ENCODE measurements around the gene SLC26A2.
A peak's percentile ranks its signal among the peaks of the same experiment; 100 is the strongest.

The SLC26A2 gene

DNA sequence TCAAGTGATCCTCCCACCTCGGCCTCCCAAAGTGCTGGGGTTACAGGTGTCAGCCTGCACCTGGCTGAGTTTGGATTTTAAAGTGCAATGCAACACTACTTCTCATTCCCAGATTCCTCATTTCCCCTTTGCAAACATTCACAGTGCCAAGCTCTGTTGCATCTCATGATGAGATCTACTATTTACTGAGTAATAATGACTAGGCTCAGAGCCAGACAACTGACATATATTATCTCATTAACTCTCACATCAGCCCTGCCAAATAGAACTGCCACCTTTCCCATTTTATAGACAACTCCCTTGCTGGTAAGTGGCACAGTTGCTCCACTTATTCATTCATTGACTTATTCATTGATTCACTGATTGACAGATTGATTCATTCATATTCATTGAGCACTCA is 22.9 kb upstream of the SLC26A2 start:
- TF ChIP-seq, protein P1, sequence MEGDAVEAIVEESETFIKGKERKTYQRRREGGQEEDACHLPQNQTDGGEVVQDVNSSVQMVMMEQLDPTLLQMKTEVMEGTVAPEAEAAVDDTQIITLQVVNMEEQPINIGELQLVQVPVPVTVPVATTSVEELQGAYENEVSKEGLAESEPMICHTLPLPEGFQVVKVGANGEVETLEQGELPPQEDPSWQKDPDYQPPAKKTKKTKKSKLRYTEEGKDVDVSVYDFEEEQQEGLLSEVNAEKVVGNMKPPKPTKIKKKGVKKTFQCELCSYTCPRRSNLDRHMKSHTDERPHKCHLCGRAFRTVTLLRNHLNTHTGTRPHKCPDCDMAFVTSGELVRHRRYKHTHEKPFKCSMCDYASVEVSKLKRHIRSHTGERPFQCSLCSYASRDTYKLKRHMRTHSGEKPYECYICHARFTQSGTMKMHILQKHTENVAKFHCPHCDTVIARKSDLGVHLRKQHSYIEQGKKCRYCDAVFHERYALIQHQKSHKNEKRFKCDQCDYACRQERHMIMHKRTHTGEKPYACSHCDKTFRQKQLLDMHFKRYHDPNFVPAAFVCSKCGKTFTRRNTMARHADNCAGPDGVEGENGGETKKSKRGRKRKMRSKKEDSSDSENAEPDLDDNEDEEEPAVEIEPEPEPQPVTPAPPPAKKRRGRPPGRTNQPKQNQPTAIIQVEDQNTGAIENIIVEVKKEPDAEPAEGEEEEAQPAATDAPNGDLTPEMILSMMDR (IDR thresholded peaks at IDR 0.05; ENCODE audit: low read depth, low read length): no peak
- peak in 1 of 2 donors; percentile 42 for DNase-seq (ENCODE audit: low read depth in 2 of 2)

DNA sequence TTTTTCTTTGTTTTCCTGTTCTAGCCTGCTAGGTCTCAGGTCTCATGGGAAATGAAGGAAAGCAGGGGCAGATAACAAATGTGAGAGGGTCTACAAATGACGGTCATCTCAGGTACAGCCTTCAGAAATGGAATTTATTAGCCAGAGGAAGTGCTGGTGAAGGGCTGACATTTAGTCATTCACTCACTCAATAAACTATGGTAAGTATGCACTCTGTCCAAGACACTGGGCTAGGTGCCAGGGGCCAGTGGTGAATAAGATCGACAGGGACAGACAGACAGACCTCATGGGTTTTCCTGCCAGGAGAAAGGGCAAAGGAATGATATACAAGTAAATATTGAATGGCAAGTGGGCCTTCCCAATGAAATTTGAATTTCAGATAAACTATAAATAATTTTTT is 22.3 kb upstream of the SLC26A2 start:
- peak; percentile 64 to 89 for DNase-seq (ENCODE audit: low read depth in 2 of 2)
- TF ChIP-seq, protein P1 (IDR thresholded peaks at IDR 0.05; ENCODE audit: low read depth, low read length): no peak
- no peak overlapping the region for H3K4me3 ChIP-seq (replicated peaks in 1 of 2; ENCODE audit: low read depth in 2 of 2, low read length in 2 of 2)

More for the DNA sequence above, 22.9 kb upstream of the SLC26A2 start:
- H3K4me3 ChIP-seq (replicated peaks in 1 of 2; ENCODE audit: low read depth in 2 of 2, low read length in 2 of 2): no peak overlapping the region

DNA sequence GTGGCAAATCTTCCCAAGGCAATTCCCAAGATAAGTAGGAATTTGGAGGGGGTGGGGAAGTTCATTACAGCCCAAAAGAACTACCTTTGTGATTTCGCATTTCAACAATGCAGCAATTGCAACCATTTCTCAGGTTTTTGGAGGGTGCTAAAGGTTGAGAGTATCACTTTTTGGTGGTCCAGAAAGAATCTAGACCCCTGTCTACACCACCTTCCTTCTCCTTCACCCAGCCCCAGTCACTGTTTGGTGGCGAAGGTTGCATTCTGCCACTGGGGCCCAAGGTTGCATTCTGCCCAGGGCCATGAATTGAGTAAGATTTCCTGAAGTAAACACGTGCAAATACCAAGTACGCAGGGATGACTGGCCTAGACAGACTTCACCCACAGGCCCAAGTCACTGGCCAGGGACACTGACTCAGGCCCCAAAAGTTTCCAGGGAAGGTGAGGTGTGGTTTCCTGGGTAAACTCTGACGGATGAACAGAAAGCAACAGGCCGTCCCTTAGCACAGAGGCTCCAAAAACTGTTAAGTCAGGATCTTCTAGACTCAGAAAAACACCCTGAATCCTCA is 21.7 kb upstream of the SLC26A2 start:
- no peak overlapping the region for H3K4me3 ChIP-seq (replicated peaks in 1 of 2; ENCODE audit: low read depth in 2 of 2, low read length in 2 of 2)
- TF ChIP-seq, protein P1 (IDR thresholded peaks at IDR 0.05; ENCODE audit: low read depth, low read length): no peak
- peak; percentile 79 to 97 for DNase-seq (ENCODE audit: low read depth in 2 of 2)

DNA sequence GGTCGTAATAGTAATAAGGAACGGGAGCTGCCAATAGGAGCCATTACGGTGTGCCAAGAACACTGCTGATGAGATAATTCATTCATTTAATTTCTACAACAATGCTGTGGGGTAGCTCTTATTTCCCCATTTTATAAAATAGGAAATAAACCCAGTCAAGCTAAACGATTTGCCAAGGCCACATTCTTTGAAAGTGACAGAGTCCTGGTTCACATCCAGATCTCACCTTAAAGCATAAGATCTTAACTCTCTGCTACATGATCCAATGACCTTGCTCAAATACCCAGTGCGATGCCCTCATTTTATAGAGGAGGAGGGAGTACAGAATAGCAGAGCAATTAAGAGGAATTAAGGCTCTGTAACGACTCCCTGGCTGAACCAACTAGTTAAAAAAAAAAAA is 21.0 kb upstream of the SLC26A2 start:
- DNase-seq (ENCODE audit: low read depth in 2 of 2): peak; percentile 22 to 59
- no peak overlapping the region for H3K4me3 ChIP-seq (replicated peaks in 1 of 2; ENCODE audit: low read depth in 2 of 2, low read length in 2 of 2)
- TF ChIP-seq, protein P1 (IDR thresholded peaks at IDR 0.05; ENCODE audit: low read depth, low read length): no peak

DNA sequence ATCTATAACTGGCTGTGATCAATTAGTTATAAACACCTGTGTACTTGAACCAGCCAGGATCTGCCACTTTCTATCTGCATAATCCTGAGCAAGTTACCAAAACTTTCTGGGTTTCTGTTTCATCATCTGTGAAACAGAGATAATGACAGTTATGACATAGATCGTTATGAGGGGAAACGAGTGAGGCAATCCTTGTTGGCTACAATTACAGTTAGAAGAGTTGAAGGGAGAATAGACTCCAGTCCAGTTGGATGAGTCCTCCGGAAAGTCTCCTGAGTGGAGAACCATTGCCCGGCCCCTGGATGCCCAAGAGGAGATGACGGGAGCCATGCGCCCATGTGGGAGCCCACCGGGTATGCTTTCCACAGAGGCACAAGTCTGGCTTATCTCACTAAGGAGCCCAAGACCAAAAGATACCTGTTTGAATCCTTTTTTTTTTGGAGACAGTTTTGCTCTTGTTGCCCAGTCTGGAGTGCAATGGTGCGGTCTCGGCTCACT is 20.4 kb upstream of the SLC26A2 start:
- no peak overlapping the region for H3K4me3 ChIP-seq (replicated peaks in 1 of 2; ENCODE audit: low read depth in 2 of 2, low read length in 2 of 2)
- peak; percentile 78 to 80 for DNase-seq (ENCODE audit: low read depth in 2 of 2)
- TF ChIP-seq, protein P1 (IDR thresholded peaks at IDR 0.05; ENCODE audit: low read depth, low read length): no peak

DNA sequence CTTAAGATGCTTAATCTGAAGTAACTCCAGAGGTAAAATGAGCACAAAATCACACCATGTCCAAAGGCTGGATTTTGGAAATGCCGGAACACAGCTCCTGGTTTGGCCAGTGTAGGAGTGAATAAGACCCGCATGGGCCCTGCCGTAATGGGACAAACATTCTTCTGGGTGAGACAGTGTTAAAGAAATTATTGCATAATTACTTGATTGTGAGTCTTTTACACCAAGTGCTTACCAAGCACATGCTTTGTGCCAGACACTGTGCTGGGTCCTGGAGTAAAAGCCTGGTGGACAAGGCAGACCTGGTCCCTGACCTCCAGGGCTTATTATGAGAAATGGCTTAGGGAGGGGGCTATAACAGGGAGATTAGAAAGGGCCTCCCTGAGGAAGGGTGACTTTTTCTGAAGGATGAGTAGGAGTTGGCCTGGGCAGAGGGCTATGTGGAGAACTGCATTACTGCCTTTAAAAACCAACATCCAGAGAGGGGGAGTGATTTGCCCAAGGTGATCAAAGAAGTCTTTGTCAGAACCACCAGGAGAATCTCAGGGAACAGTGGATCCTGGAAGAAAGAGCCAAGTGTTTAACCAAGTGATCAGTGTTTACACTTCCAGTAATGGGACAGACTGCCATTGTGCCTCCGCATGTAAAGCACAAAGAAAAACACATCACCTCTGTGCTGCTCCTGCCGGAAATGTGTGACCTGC is 19.5 kb upstream of the SLC26A2 start:
- TF ChIP-seq, protein P1 (IDR thresholded peaks at IDR 0.05; ENCODE audit: low read depth, low read length): no peak
- H3K4me3 ChIP-seq (replicated peaks in 1 of 2; ENCODE audit: low read depth in 2 of 2, low read length in 2 of 2): no peak overlapping the region
- DNase-seq (ENCODE audit: low read depth in 2 of 2): no peak
